OCI-LY1 (cell line): ENCODE results near the gene GMPR.

ENCODE experiments used
- EZH2 ChIP-seq: fragments of 200-600 bp; sonication (generic), shearing (Covaris generic); IDR thresholded peaks from 2 replicates; pipeline ENCODE4 v1.8.0; 2017; ENCODE audit warnings: borderline replicate concordance, mixed run types, mild to moderate bottlenecking, antibody characterized with exemption, low read length, moderate library complexity, mixed read lengths
- TF ChIP-seq, protein P1 (sequence below): fragments of 200-600 bp; sonication (generic), shearing (Covaris generic); IDR thresholded peaks from 2 replicates; pipeline ENCODE4 v1.5.1; 2017; ENCODE audit warnings: mild to moderate bottlenecking, antibody characterized with exemption, low read length, moderate library complexity, mixed read lengths

DNA sequence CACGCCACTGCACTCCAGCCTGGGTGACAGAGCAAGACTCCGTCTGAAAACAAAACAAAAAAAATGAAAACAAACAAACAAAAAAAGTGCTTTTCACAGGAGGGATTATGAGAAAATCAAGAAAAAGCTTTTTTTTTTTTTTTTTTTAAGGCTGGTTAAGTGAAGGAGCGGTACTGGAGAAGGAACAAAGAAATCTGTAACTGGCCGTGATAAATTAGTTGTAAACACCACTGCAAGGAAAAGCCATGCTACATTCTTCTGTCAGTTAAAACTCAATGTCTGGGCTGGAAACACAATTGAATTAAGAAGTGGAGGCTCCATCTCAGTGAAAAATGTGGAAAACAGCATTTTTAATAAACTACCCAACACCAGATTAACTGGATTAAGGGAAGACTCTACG is 6.3 kb upstream of the GMPR start:
- no peak for TF ChIP-seq EZH2
- TF ChIP-seq, protein P1, sequence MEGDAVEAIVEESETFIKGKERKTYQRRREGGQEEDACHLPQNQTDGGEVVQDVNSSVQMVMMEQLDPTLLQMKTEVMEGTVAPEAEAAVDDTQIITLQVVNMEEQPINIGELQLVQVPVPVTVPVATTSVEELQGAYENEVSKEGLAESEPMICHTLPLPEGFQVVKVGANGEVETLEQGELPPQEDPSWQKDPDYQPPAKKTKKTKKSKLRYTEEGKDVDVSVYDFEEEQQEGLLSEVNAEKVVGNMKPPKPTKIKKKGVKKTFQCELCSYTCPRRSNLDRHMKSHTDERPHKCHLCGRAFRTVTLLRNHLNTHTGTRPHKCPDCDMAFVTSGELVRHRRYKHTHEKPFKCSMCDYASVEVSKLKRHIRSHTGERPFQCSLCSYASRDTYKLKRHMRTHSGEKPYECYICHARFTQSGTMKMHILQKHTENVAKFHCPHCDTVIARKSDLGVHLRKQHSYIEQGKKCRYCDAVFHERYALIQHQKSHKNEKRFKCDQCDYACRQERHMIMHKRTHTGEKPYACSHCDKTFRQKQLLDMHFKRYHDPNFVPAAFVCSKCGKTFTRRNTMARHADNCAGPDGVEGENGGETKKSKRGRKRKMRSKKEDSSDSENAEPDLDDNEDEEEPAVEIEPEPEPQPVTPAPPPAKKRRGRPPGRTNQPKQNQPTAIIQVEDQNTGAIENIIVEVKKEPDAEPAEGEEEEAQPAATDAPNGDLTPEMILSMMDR: no peak
